Breast epithelium (tissue), 3 donors: ENCODE data around the gene KIF4B.

ENCODE experiments used
- CTCF ChIP-seq, 3 donors: fragments of 450-650 bp; IDR thresholded peaks; one replicate each; pipeline ENCODE4 v1.5.1; 2016 to 2017; ENCODE audit warnings: antibody characterized with exemption in 3 of 3, mild to moderate bottlenecking in 3 of 3, moderate library complexity in 3 of 3
- POLR2AphosphoS5 ChIP-seq, 3 donors: sonication (generic); formaldehyde crosslinking; IDR thresholded peaks; one replicate each; pipeline ENCODE4 v1.6.1; 2017; ENCODE audit warnings: antibody characterized with exemption in 3 of 3

GRCh38 chr5:154970759-154971158 lies 42.8 kb upstream of the KIF4B start:
- TF ChIP-seq CTCF (IDR thresholded peaks at IDR 0.05) (no peak), POLR2AphosphoS5 (IDR thresholded peaks at IDR 0.05) (no peak)
